Measurements from ENCODE around the gene R3HCC1L.
"Not testable (repeated sequence)": the region's sequence is repeated elsewhere in the genome, so short reads cannot be mapped to it uniquely, and the experiment has no call there.

R3HCC1L gene

GRCh38 chr10:98128802-98129201, 5.7 kb upstream of the R3HCC1L start:
- DNase-seq (ENCODE audit: low read depth in 2 of 2, low spot score in 1 of 2), result no peak

- no peak for DNase-seq (ENCODE audit: low read depth in 2 of 2, low spot score in 1 of 2)
Observed at GRCh38 chr10:98131619-98132018, 2.8 kb upstream of the R3HCC1L start.

DNA sequence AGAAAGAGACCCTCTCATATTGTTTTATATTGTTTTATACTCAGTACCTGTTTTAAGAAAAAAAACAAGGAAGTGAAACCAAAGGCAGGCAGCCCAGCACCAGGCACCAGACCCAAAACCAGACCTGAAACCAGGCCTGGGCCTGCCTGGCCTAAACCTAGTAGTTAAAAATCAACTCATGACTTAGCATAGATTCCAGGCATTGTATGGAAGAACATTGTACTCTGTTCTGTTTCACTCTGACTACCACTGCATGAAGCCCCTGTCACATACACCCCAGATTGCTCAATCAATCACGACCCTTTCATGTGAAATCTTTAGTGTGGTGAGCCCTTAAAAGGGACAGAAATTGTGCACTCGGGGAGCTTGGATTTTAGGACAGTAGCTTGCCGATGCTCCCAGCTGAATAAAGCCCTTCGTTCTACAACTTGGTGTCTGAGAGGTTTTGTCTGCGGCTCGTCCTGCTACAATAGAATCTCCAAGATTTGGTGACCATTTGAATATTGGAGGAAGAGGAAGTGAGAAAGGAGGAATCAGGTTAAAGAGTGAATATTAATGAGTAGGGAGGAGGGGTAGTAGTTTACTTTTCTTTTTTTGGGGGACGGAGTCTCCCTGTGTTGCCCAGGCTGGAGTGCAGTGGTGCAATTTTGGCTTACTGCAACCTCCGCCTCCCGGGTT, 1.2 kb upstream of the R3HCC1L start:
- DNase-seq (ENCODE audit: low read depth in 2 of 2, low spot score in 1 of 2), result not testable (repeated sequence)

DNA sequence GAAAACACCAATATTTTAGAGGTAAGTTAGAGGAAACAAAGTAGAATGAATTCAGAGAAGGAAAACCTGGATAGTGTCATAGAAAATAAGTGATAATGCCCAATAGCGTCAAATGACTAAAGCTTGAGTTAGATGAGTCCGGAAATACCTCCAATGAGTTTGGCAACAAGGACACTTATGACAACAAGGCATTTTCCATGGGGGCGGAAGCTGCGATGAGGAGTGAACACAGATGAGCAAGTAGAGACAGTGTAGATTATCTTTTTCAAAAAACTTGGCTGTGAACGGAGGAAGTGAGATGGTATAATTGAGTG, 383 bp upstream of the R3HCC1L start:
- DNase-seq (ENCODE audit: low read depth in 2 of 2, low spot score in 1 of 2), result no peak

GRCh38 chr10:98135222-98135899, 904 bp downstream of the R3HCC1L start:
- DNase-seq (ENCODE audit: low read depth in 2 of 2, low spot score in 1 of 2), result no peak

- not testable (repeated sequence) for DNase-seq (ENCODE audit: low read depth in 2 of 2, low spot score in 1 of 2)
Observed at GRCh38 chr10:98136775-98137174, 2.3 kb downstream of the R3HCC1L start.

DNA sequence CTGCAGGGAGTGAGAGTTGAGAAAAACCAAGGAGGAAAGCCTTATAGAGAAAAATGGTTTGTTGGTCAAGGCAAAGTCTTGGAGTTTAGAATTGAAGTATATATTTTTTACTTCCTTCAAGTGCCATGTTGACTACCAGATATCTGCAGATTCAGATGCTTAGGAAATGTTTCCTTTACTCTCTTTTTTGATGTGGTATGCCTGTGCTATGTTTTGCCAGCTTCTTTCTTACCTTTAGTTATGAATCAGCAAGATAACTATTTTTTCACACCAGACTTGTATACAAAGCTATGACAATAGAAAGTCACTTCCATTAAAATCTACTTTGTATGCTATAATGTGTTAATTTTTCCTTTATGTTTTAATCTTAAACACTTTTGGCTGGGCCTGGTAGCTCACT, 3.6 kb downstream of the R3HCC1L start:
- no peak for DNase-seq (ENCODE audit: low read depth in 2 of 2, low spot score in 1 of 2)

GRCh38 chr10:98139431-98139830, 5.0 kb downstream of the R3HCC1L start:
- no peak for DNase-seq (ENCODE audit: low read depth in 2 of 2, low spot score in 1 of 2)

DNA sequence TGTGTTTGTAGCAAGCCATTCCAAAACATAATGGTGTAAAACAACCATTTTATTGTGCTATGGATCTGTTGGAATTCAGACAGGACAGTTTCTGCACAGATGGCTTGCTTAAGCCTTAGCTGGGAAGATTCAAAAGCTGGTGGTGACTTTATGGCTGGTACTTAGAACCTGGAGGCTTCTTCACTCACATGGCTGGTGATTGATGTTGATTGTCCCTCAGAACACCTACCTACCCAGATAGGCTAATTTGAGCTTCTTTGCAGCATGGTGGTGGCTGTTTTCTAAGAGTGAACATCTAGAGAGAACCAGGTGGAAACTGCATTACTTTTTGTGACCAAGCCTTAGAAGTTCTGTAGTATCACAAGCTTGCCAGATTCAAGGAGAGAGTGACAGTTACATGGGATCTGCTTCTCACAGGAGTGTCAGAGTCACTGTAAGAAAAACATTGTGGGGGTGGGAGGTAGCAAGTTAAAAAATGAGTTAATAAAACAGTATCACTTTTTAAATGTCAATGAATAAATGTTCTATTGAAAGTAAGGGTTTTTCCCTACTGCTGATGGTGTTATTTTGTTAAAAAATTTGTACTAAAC, 7.1 kb downstream of the R3HCC1L start:
- no peak for DNase-seq (ENCODE audit: low read depth in 2 of 2, low spot score in 1 of 2)

- DNase-seq (ENCODE audit: low read depth in 2 of 2, low spot score in 1 of 2), result no peak
Observed at GRCh38 chr10:98144985-98145384, 10.5 kb downstream of the R3HCC1L start.

DNA sequence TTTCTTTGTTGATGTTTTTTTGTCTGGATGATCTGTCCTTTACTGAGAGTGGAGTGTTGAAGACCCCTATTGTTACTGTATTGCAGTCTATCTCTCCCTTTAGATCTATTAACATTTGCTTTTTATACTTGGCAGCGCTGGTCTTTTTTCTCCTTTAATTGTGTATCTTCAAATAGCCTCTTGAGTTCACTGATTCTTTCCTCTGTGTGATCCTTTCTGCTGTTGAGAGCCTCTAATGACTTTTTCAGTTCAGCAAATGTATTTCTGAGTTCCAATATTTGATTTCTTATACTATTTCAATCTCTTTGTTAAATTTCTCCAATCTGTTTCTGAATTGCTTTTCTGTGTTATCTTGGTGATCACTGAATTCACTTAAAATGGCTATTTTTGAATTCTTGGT, 15.4 kb downstream of the R3HCC1L start:
- DNase-seq (ENCODE audit: low read depth in 2 of 2, low spot score in 1 of 2), result no peak

DNA sequence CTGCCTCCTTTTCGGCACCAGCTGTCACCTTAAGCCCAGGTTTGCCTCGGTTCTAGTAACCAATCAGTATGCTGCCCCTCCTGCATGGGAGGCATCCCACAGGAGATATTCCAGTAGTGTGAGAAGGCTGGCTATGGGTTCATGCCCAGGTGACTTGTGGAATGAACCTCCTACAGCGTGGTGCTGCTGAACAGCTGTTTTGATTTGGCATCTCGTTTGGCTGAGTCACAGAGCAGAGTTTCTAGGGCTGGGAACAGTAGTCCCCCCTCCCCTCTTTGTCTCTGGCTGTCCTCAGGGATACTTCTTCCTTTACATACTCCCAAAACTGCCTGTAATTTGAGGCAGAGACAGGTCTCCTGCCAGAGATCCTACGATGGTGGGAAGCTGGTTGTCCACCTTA, 16.1 kb downstream of the R3HCC1L start:
- DNase-seq (ENCODE audit: low read depth in 2 of 2, low spot score in 1 of 2), result no peak

- DNase-seq (ENCODE audit: low read depth in 2 of 2, low spot score in 1 of 2), result not testable (repeated sequence)
Observed at GRCh38 chr10:98152778-98153177, 18.3 kb downstream of the R3HCC1L start.

GRCh38 chr10:98153213-98153958, 18.9 kb downstream of the R3HCC1L start:
- DNase-seq (ENCODE audit: low read depth in 2 of 2, low spot score in 1 of 2), result not testable (repeated sequence)

- no peak for DNase-seq (ENCODE audit: low read depth in 2 of 2, low spot score in 1 of 2)
Observed at GRCh38 chr10:98154076-98154475, 19.6 kb downstream of the R3HCC1L start.

DNA sequence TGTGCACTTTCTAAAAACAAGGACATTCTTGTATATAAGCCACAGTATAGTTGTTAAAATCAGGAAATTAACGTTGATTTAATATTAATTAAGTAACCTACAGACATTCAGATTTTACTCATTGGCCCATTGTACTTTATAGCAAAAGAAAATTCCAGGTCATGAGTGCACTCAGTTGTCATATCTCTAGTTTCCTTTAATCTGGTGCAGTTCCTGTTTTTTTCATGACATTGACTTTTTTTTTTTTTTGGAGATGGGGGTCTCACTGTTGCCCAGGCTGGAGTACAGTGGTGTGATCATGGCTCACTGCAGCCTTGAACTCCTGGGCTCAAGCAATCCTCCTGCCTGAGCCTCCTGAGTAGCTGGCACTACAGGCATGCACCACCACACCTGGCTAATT, 24.1 kb downstream of the R3HCC1L start:
- DNase-seq (ENCODE audit: low read depth in 2 of 2, low spot score in 1 of 2), result no peak

DNA sequence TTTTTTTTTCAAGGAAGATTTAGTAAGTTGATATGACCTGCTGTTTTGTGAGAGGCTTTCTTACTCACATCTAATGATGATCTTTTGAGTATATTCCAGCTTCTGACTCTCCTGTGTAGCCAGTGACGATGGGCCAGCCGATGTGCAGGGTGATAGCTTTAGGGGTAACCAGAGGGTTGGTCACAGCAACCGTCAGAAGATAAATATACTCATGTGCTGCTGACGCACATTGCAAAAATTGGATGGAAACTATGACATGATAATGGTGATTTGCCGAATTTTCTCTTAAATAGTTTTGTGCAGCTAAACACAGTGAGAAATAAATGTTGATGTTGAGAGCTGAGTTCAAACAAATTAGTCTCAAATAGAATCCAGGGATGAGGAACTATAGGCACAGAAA, 29.5 kb downstream of the R3HCC1L start:
- DNase-seq (ENCODE audit: low read depth in 2 of 2, low spot score in 1 of 2), result no peak

- no peak for DNase-seq (ENCODE audit: low read depth in 2 of 2, low spot score in 1 of 2)
Observed at GRCh38 chr10:98167191-98167590, 32.7 kb downstream of the R3HCC1L start.

GRCh38 chr10:98168147-98168546, 33.7 kb downstream of the R3HCC1L start:
- no peak for DNase-seq (ENCODE audit: low read depth in 2 of 2, low spot score in 1 of 2)

GRCh38 chr10:98168766-98169165, 34.3 kb downstream of the R3HCC1L start:
- no peak for DNase-seq (ENCODE audit: low read depth in 2 of 2, low spot score in 1 of 2)

DNA sequence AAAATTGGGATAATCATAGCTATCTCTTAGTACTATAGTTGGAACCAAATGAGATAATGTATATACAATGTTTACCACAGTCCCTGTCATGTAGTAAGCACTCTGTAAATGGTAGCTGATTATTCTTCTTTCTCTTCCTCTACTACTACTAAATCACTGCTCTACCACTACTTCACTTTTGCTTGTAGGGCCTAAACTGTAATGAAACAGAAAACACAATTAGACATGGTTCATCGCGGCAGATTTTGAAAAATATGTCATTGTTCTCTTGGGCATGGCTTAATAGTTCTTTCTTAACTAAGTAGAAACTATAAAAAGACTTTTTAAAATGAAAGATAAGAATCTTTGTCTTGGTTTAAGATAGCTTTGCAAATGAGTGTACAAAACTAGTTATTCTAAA, 34.9 kb downstream of the R3HCC1L start:
- no peak for DNase-seq (ENCODE audit: low read depth in 2 of 2, low spot score in 1 of 2)
